HepG2 (cell line): ENCODE data around the gene IQCC. TPM values are rescaled to one million over a fixed set of nuclear protein-coding genes. Genes with fewer than 3 reads are reported as not detected.
A peak's percentile ranks its signal among the peaks of the same experiment; 100 is the strongest.

Source experiments
- HNRNPL ChIP-seq: fragments of 200-400 bp; formaldehyde crosslinking; IDR thresholded peaks from 2 replicates; pipeline ENCODE4 v1.6.1; 2017; ENCODE audit warnings: mild to moderate bottlenecking, low read depth, low read length
- HOXA3 ChIP-seq: sonication (generic); formaldehyde crosslinking; IDR thresholded peaks from 2 replicates; pipeline ENCODE4 v1.5.0; 2020; ENCODE audit warnings: missing genetic modification reagents
- JUN ChIP-seq: sonication (generic); formaldehyde crosslinking; IDR thresholded peaks from 2 replicates; pipeline ENCODE4 v1.4.0; 2020; ENCODE audit warnings: mild to moderate bottlenecking, missing genetic modification reagents
- KDM5B ChIP-seq: sonication (generic); formaldehyde crosslinking; IDR thresholded peaks from 2 replicates; pipeline ENCODE4 v1.4.0; 2020; ENCODE audit warnings: missing genetic modification reagents, mild to moderate bottlenecking, borderline replicate concordance
- MED8 ChIP-seq: sonication (generic); formaldehyde crosslinking; IDR thresholded peaks from 2 replicates; pipeline ENCODE4 v1.8.1; 2023; ENCODE audit warnings: mild to moderate bottlenecking, missing genetic modification reagents; ENCODE audit not compliant: insufficient replicate concordance
- MIER3 ChIP-seq: IDR thresholded peaks from 2 replicates; pipeline ENCODE4 v1.6.1; 2016; ENCODE audit warnings: missing compliant biosample characterization, borderline replicate concordance
- RCOR2 ChIP-seq: IDR thresholded peaks from 2 replicates; pipeline ENCODE4 v1.6.1; 2016; ENCODE audit warnings: missing biosample characterization, missing genetic modification reagents
- TAF1 ChIP-seq: sonication (generic); formaldehyde crosslinking; IDR thresholded peaks from 2 replicates; pipeline ENCODE4 v1.4.0; 2020; ENCODE audit warnings: missing genetic modification reagents
- TOE1 ChIP-seq: sonication (generic); formaldehyde crosslinking; IDR thresholded peaks from 2 replicates; pipeline ENCODE4 v1.4.0; 2020; ENCODE audit warnings: mild to moderate bottlenecking, missing genetic modification reagents
- ZKSCAN1 ChIP-seq: fragments of 150-350 bp; IDR thresholded peaks from 2 replicates; pipeline ENCODE4 v1.6.1; 2014; ENCODE audit warnings: low read length
- ZNF44 ChIP-seq: sonication (generic); formaldehyde crosslinking; IDR thresholded peaks from 2 replicates; pipeline ENCODE4 v1.5.1; 2020; ENCODE audit warnings: mild to moderate bottlenecking, missing genetic modification reagents
- ZNF563 ChIP-seq: sonication (generic); formaldehyde crosslinking; IDR thresholded peaks from 2 replicates; pipeline ENCODE4 v1.8.0; 2022; ENCODE audit warnings: mild to moderate bottlenecking, moderate library complexity, missing genetic modification reagents
- ZNF629 ChIP-seq: sonication (generic); formaldehyde crosslinking; conservative IDR thresholded peaks from 2 replicates; pipeline ENCODE4 v1.5.0; 2020; ENCODE audit warnings: missing genetic modification reagents
- ZNF7 ChIP-seq: IDR thresholded peaks from 2 replicates; pipeline ENCODE4 v1.6.1; 2016; ENCODE audit warnings: missing biosample characterization, missing genetic modification reagents
- ZNF747 ChIP-seq: sonication (generic); formaldehyde crosslinking; IDR thresholded peaks from 2 replicates; pipeline ENCODE4 v1.8.1; 2023; ENCODE audit warnings: missing genetic modification reagents, mild to moderate bottlenecking, borderline replicate concordance
- ZSCAN21 ChIP-seq: sonication (generic); formaldehyde crosslinking; IDR thresholded peaks from 2 replicates; pipeline ENCODE4 v1.8.0; 2022; ENCODE audit warnings: mild to moderate bottlenecking, missing genetic modification reagents, moderate library complexity, borderline replicate concordance
- polyA plus RNA-seq, 8 experiments: library from polyadenylated mRNA; depleted of rRNA in 3 of 8; stranded (reverse) in 7 of 8; unstranded in 1 of 8; fragments of >200 nt; fragmentation: Illumina TruSeq in 4 of 8; extraction: Trizol in 4 of 8; gene quantifications; 2 replicates each; pipeline versions ENCODE4 v1.2.1 to v1.2.3, GENCODE V29; 2011 to 2016; ENCODE audit warnings: low read depth in 4 of 8, missing spikeins in 1 of 8, mixed read lengths in 1 of 8; ENCODE audit not compliant: insufficient read depth in 1 of 8
- total RNA-seq, 5 experiments: library from RNA; depleted of rRNA; stranded (reverse); fragments of >200 nt; fragmentation: Illumina TruSeq; extraction: Trizol; gene quantifications; 2 replicates each; pipeline ENCODE4 v1.2.3, GENCODE V29; 2016; ENCODE audit warnings: low read depth in 1 of 5
- TF ChIP-seq, protein P1 (sequence below): sonication (generic); formaldehyde crosslinking; IDR thresholded peaks from 2 replicates; pipeline ENCODE4 v1.4.0; 2020; ENCODE audit warnings: missing genetic modification reagents, mild to moderate bottlenecking, borderline replicate concordance
- TF ChIP-seq, protein P2 (sequence below): sonication (generic); formaldehyde crosslinking; IDR thresholded peaks from 2 replicates; pipeline ENCODE4 v1.4.0; 2020; ENCODE audit warnings: mild to moderate bottlenecking, missing genetic modification reagents
- TF ChIP-seq, protein P3 (sequence below): sonication (generic); formaldehyde crosslinking; IDR thresholded peaks from 2 replicates; pipeline ENCODE4 v1.4.0; 2020; ENCODE audit warnings: mild to moderate bottlenecking, low read depth, missing genetic modification reagents
- TF ChIP-seq, protein P4 (sequence below): IDR thresholded peaks from 2 replicates; pipeline ENCODE4 v1.6.1; 2016; ENCODE audit warnings: mild to moderate bottlenecking

Gene IQCC
- total and polyA plus RNA-seq, 2 of the 13 experiments (the other 11 are each of a cell fraction or from before 2014, with no cell fraction given) = 1.7 to 3.0 TPM

DNA sequence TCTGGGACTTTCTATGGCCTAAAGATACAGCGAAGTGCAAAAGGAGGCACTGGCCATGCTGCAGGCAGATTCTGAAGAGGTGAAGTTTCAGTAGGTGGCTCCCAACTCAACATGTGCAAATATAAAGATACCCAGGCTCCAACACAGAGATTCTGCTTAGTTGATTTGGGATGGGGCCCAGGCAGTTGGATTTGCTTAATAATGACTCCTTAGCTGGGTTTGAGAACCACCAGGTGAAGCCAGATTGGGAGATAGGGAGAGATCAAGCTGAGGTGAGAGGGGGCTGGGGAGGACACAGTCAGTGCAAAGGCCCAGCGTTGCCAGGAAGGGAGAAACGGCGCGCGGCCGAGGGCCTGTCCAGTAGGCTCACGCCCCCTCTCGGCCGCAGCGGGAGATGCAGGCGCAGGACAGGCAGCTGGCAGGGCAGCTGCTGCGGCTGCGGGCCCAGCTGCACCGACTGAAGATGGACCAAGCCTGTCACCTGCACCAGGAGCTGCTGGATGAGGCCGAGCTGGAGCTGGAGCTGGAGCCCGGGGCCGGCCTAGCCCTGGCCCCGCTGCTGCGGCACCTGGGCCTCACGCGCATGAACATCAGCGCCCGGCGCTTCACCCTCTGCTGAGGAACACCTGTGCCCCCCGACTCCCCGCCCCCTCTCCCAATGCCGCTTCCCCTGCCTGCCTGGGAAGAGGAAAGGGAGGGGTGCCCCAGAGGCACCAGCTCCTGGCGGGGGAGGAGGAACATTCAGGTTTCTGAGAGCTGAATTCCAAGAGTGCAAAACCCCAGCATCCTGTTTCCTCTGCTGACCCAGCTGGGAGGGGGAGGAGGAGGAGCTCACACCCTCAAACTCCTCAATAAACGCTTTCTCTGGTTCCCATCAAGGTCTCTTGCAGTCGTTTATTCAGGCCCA, 42.8 kb downstream of the IQCC start (continued):
- peak; percentile 63; the same call in 1 of the 2 replicates for TF ChIP-seq ZSCAN21 (CRISPR knock-in tag)
- TF ChIP-seq RCOR2 (CRISPR knock-in tag) = peak; percentile 91
- TF ChIP-seq ZNF629 (CRISPR knock-in tag) = peak; percentile 18; the same call in 1 of the 2 replicates
- TF ChIP-seq MED8 (CRISPR knock-in tag) = peak; percentile 57
- TF ChIP-seq JUN = no peak
- 0 out of 2 replicates have a peak, but pooled peaks have one; percentile 50 for TF ChIP-seq HNRNPL
- peak; percentile 59; the same call in 1 of the 2 replicates for TF ChIP-seq ZNF747 (CRISPR knock-in tag)
- TF ChIP-seq ZNF7 = peak; percentile 95
- TF ChIP-seq, protein P1, sequence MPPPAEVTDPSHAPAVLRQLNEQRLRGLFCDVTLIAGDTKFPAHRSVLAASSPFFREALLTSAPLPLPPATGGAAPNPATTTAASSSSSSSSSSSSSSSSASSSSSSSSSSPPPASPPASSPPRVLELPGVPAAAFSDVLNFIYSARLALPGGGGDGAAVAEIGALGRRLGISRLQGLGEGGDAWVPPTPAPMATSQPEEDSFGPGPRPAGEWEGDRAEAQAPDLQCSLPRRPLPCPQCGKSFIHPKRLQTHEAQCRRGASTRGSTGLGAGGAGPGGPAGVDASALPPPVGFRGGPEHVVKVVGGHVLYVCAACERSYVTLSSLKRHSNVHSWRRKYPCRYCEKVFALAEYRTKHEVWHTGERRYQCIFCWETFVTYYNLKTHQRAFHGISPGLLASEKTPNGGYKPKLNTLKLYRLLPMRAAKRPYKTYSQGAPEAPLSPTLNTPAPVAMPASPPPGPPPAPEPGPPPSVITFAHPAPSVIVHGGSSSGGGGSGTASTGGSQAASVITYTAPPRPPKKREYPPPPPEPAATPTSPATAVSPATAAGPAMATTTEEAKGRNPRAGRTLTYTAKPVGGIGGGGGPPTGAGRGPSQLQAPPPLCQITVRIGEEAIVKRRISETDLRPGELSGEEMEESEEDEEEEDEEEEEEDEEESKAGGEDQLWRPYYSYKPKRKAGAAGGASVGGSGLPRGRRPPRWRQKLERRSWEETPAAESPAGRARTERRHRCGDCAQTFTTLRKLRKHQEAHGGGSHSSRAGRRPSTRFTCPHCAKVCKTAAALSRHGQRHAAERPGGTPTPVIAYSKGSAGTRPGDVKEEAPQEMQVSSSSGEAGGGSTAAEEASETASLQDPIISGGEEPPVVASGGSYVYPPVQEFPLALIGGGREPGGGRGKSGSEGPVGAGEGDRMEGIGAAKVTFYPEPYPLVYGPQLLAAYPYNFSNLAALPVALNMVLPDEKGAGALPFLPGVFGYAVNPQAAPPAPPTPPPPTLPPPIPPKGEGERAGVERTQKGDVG (CRISPR knock-in tag) = peak; percentile 58; the same call in 1 of the 2 replicates
- TF ChIP-seq ZNF563 (CRISPR knock-in tag) = peak; percentile 94
- peak; percentile 64; the same call in 1 of the 2 replicates for TF ChIP-seq HOXA3
- TF ChIP-seq MIER3 = peak; percentile 54; the same call in 1 of the 2 replicates
- TF ChIP-seq, protein P2, sequence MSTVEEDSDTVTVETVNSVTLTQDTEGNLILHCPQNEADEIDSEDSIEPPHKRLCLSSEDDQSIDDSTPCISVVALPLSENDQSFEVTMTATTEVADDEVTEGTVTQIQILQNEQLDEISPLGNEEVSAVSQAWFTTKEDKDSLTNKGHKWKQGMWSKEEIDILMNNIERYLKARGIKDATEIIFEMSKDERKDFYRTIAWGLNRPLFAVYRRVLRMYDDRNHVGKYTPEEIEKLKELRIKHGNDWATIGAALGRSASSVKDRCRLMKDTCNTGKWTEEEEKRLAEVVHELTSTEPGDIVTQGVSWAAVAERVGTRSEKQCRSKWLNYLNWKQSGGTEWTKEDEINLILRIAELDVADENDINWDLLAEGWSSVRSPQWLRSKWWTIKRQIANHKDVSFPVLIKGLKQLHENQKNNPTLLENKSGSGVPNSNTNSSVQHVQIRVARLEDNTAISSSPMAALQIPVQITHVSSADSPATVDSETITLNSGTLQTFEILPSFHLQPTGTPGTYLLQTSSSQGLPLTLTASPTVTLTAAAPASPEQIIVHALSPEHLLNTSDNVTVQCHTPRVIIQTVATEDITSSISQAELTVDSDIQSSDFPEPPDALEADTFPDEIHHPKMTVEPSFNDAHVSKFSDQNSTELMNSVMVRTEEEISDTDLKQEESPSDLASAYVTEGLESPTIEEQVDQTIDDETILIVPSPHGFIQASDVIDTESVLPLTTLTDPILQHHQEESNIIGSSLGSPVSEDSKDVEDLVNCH (CRISPR knock-in tag) = no peak
- peak; percentile 54; the same call in 1 of the 2 replicates for TF ChIP-seq ZKSCAN1
- TF ChIP-seq TOE1 (CRISPR knock-in tag) = no peak
- 0 out of 2 replicates have a peak, but pooled peaks have one; percentile 6 for TF ChIP-seq TAF1 (CRISPR knock-in tag)
- peak; percentile 74; the same call in 1 of the 2 replicates for TF ChIP-seq KDM5B (CRISPR knock-in tag)
- TF ChIP-seq, protein P3, sequence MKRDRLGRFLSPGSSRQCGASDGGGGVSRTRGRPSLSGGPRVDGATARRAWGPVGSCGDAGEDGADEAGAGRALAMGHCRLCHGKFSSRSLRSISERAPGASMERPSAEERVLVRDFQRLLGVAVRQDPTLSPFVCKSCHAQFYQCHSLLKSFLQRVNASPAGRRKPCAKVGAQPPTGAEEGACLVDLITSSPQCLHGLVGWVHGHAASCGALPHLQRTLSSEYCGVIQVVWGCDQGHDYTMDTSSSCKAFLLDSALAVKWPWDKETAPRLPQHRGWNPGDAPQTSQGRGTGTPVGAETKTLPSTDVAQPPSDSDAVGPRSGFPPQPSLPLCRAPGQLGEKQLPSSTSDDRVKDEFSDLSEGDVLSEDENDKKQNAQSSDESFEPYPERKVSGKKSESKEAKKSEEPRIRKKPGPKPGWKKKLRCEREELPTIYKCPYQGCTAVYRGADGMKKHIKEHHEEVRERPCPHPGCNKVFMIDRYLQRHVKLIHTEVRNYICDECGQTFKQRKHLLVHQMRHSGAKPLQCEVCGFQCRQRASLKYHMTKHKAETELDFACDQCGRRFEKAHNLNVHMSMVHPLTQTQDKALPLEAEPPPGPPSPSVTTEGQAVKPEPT (CRISPR knock-in tag) = peak; percentile 77; the same call in 1 of the 2 replicates
- TF ChIP-seq ZNF44 = no peak
- TF ChIP-seq, protein P4, sequence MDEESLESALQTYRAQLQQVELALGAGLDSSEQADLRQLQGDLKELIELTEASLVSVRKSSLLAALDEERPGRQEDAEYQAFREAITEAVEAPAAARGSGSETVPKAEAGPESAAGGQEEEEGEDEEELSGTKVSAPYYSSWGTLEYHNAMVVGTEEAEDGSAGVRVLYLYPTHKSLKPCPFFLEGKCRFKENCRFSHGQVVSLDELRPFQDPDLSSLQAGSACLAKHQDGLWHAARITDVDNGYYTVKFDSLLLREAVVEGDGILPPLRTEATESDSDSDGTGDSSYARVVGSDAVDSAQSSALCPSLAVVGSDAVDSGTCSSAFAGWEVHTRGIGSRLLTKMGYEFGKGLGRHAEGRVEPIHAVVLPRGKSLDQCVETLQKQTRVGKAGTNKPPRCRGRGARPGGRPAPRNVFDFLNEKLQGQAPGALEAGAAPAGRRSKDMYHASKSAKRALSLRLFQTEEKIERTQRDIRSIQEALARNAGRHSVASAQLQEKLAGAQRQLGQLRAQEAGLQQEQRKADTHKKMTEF (CRISPR knock-in tag) = peak; percentile 48; the same call in 1 of the 2 replicates
